Smooth muscle cell (in vitro differentiated cells): ENCODE results near the gene RBM17. TPM values are rescaled to one million over a fixed set of nuclear protein-coding genes. Genes with fewer than 3 reads are reported as not detected.

Experiments
- DNase-seq: peaks from one replicate; lab custom pipeline; 2025; ENCODE audit not compliant: unreplicated experiment; lab: John Stamatoyannopoulos, UW
- H2AFZ ChIP-seq: fragments of 200-600 bp; sonication (generic); 2 replicates; pipeline ENCODE4 v1.6.0; 2016; ENCODE audit warnings: antibody characterized with exemption, low read depth, mild to moderate bottlenecking
- H3F3A ChIP-seq: fragments of 200-600 bp; sonication (generic); 2 replicates; pipeline ENCODE4 v1.6.0; 2017; ENCODE audit warnings: antibody characterized with exemption, low read depth
- H3K27ac ChIP-seq: fragments of 200-600 bp; sonication (generic); 2 replicates; pipeline ENCODE4 v1.5.1; 2016; ENCODE audit warnings: low read depth, mild to moderate bottlenecking
- H3K27me3 ChIP-seq: fragments of 200-600 bp; sonication (generic); 2 replicates; pipeline ENCODE4 v1.6.1; 2016; ENCODE audit warnings: low read depth, mild to moderate bottlenecking
- H3K36me3 ChIP-seq: fragments of 200-600 bp; sonication (generic); 2 replicates; pipeline ENCODE4 v1.5.1; 2016; ENCODE audit warnings: low read depth
- H3K4me1 ChIP-seq: fragments of 200-600 bp; sonication (generic); 2 replicates; pipeline ENCODE4 v1.5.1; 2016; ENCODE audit warnings: low read depth
- H3K4me2 ChIP-seq: fragments of 200-600 bp; sonication (generic); 2 replicates; pipeline ENCODE4 v1.6.0; 2016; ENCODE audit warnings: mild to moderate bottlenecking
- H3K4me3 ChIP-seq: fragments of 200-600 bp; sonication (generic); 2 replicates; pipeline ENCODE4 v1.5.1; 2016; ENCODE audit warnings: mild to moderate bottlenecking
- H3K79me2 ChIP-seq: fragments of 200-600 bp; sonication (generic); 2 replicates; pipeline ENCODE4 v1.6.0; 2016; ENCODE audit warnings: low read depth, mild to moderate bottlenecking
- H3K9ac ChIP-seq: fragments of 200-600 bp; sonication (generic); 2 replicates; pipeline ENCODE4 v1.6.0; 2016; ENCODE audit warnings: low read depth
- H3K9me3 ChIP-seq: fragments of 200-600 bp; sonication (generic); replicated peaks from 2 replicates; pipeline ENCODE4 v1.5.1; 2016; ENCODE audit warnings: low read depth
- H4K20me1 ChIP-seq: fragments of 200-600 bp; sonication (generic); 2 replicates; pipeline ENCODE4 v1.6.0; 2016; ENCODE audit warnings: low read depth
- WGBS: methylation state at CpG from one replicate; pipeline ENCODE4 v1.1.7; 2016; ENCODE audit warnings: low lambda C conversion rate; 5-methylcytosine and 5-hydroxymethylcytosine counted together
- polyA plus RNA-seq: library from polyadenylated mRNA; unstranded; fragments of >200 nt; fragmentation: Nextera tagmentation; extraction: Ambion mirVana; gene quantifications from 2 replicates; pipeline ENCODE4 v1.2.1, GENCODE V29; 2016
- total RNA-seq: library from RNA; depleted of rRNA; stranded (reverse); fragments of >200 nt; gene quantifications from 2 replicates; pipeline ENCODE4 v1.2.3, GENCODE V29; 2014
- TF ChIP-seq, protein P1 (sequence below): fragments of 200-600 bp; sonication (generic); IDR thresholded peaks from 2 replicates; pipeline ENCODE4 v1.5.1; 2017; ENCODE audit warnings: borderline replicate concordance, mild to moderate bottlenecking, antibody characterized with exemption; ENCODE audit not compliant: insufficient read depth, poor library complexity, severe bottlenecking

Gene RBM17
- total and polyA plus RNA-seq, 2 experiments from 2014 or later = 20.0 to 68.3 TPM

DNA sequence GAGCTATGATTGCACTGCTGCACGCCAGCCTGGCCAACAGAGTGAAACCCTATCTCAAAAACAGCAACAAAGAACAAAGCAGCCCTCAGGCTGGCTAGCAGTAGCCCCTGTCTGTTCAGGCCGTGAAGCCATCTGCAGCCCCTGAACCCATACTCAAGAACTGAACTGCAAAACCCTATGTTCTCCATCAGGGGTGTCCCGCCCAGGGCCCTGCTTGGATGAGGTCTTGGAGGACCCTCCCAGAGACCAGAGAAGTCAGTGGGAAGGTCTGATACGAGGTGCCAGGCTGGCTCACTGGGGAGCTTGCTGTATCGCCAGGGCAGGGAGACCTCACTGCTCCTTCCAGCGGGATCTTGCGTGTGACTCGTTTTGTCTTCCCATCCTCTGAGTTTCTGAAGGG lies 39.3 kb downstream of the RBM17 start:
- H4K20me1 ChIP-seq = no peaks in the 10 kb centered on the region
- H3K36me3 ChIP-seq = no peaks in the 10 kb centered on the region
- TF ChIP-seq, protein P1, sequence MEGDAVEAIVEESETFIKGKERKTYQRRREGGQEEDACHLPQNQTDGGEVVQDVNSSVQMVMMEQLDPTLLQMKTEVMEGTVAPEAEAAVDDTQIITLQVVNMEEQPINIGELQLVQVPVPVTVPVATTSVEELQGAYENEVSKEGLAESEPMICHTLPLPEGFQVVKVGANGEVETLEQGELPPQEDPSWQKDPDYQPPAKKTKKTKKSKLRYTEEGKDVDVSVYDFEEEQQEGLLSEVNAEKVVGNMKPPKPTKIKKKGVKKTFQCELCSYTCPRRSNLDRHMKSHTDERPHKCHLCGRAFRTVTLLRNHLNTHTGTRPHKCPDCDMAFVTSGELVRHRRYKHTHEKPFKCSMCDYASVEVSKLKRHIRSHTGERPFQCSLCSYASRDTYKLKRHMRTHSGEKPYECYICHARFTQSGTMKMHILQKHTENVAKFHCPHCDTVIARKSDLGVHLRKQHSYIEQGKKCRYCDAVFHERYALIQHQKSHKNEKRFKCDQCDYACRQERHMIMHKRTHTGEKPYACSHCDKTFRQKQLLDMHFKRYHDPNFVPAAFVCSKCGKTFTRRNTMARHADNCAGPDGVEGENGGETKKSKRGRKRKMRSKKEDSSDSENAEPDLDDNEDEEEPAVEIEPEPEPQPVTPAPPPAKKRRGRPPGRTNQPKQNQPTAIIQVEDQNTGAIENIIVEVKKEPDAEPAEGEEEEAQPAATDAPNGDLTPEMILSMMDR = no peak
- no peaks in the 10 kb centered on the region for H3K79me2 ChIP-seq
- peaks cover 16% of the 10 kb centered on the region for H3F3A ChIP-seq
- no peak overlapping the region for H3K4me3 ChIP-seq
- H3K4me2 ChIP-seq = no peak overlapping the region
- H3K27me3 ChIP-seq = no peaks in the 10 kb centered on the region
- no peak for DNase-seq
- no peak overlapping the region for H2AFZ ChIP-seq
- H3K4me1 ChIP-seq = peaks cover 23% of the 10 kb centered on the region
- WGBS = 79% methylated on average over 8 of the region's 8 CpGs
- H3K9ac ChIP-seq = no peak overlapping the region
- no peaks in the 10 kb centered on the region for H3K9me3 ChIP-seq
- H3K27ac ChIP-seq = no peak overlapping the region

DNA sequence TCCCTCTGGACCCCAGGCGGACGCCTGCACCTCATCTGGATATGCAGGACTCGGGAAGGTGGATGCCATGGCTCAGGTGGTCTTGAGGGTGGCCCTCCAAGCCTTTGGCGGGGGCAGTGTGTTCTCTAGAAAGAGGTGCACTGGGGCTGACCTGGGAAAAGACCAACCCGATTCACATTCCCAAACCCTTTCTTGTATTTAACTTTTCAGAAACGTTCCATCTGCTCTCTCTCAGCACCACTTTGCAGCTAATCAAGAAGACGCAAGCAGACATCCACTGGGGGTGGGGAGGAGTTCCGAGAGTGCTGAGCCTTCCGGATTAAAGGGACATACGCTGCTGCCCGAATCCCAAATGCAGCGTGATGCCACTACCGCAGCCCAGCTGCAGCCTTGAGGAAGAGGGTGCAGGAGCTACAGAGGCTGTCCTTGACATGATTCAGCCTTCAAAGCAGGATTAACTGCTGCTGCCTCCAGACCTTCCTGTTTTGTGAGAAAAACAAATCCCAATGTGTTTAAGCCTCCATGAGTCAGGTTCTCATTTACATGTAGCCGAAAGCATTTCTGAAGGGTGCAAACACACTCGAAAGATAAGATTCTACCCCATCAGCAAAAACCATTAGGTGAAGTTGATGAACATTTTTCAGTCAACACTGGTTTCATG lies 39.9 kb downstream of the RBM17 start:
- no peak overlapping the region for H2AFZ ChIP-seq
- 27% methylated on average over 15 of the region's 15 CpGs for WGBS
- no peak for DNase-seq
- peak overlapping the region; percentile 67 for H3K9ac ChIP-seq
- no peaks in the 10 kb centered on the region for H3K9me3 ChIP-seq
- TF ChIP-seq, protein P1 = no peak
- peaks cover 16% of the 10 kb centered on the region for H3F3A ChIP-seq
- H3K4me3 ChIP-seq = no peak overlapping the region
- peak overlapping the region; percentile 74 for H3K4me2 ChIP-seq
- no peaks in the 10 kb centered on the region for H3K36me3 ChIP-seq
- no peaks in the 10 kb centered on the region for H3K79me2 ChIP-seq
- no peaks in the 10 kb centered on the region for H4K20me1 ChIP-seq
- no peaks in the 10 kb centered on the region for H3K27me3 ChIP-seq
- H3K27ac ChIP-seq = peak overlapping the region; percentile 77
- peaks cover 23% of the 10 kb centered on the region for H3K4me1 ChIP-seq

DNA sequence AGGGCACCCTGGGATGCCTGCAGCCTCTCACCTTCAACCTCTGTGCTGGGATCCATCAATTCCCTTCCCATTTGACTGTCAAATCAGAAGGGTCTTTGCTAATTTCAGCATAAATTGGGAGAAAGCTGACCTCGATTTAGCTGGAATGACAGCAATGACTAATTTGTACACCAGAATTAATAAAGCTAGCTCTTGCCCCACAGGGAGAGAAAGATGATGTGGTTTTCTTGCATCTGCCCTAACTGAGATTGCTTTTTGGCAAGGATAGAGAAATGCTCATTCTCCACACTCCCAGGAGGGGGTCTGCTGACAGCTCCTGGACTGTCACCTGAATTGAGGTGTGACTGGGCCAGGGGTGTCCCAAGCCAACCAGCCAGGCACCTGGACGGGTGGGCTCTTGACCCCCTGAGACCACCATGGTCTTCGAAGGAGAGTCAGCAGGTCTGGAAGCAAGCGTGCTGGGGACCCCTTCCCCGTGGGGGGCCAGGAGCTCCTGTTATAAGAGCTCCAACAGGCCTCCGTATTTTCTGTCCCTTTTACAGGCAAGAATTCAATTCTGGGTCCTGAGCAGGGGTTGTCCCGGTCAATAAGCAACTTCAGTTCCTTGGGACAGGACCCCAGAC lies 42.1 kb downstream of the RBM17 start:
- 84% methylated on average over 7 of the region's 7 CpGs for WGBS
- Histone ChIP-seq H4K20me1 (no peaks in the 10 kb centered on the region), H3K4me2 (peak overlapping the region; percentile 25), H3K27ac (peak overlapping the region; percentile 77), H3K4me1 (peaks cover 14% of the 10 kb centered on the region), H3K27me3 (no peaks in the 10 kb centered on the region), H3K36me3 (no peaks in the 10 kb centered on the region), H3K79me2 (no peaks in the 10 kb centered on the region), H2AFZ (no peak overlapping the region), H3K4me3 (no peak overlapping the region), H3K9me3 (no peaks in the 10 kb centered on the region), H3K9ac (no peak overlapping the region), H3F3A (peaks cover 6% of the 10 kb centered on the region)
- TF ChIP-seq, protein P1 = no peak
- DNase-seq = no peak
